ENCODE results near the gene LARP4. TPM values are rescaled to one million over a fixed set of nuclear protein-coding genes. Genes with fewer than 3 reads are reported as not detected.
"Not testable (repeated sequence)": the region's sequence is repeated elsewhere in the genome, so short reads cannot be mapped to it uniquely, and the experiment has no call there.

Gene LARP4
- total RNA-seq: 29.6 and 40.9 TPM in 2 replicates

- peak; percentile 97 for DNase-seq (ENCODE audit: low read depth in 2 of 2)
These were observed at the start of gene LARP4 for GRCh38 chr12:50400638-50401499. LARP4 (plus strand) TSS chr12:50400885; CDS start chr12:50401011, 126 bp downstream.

DNA sequence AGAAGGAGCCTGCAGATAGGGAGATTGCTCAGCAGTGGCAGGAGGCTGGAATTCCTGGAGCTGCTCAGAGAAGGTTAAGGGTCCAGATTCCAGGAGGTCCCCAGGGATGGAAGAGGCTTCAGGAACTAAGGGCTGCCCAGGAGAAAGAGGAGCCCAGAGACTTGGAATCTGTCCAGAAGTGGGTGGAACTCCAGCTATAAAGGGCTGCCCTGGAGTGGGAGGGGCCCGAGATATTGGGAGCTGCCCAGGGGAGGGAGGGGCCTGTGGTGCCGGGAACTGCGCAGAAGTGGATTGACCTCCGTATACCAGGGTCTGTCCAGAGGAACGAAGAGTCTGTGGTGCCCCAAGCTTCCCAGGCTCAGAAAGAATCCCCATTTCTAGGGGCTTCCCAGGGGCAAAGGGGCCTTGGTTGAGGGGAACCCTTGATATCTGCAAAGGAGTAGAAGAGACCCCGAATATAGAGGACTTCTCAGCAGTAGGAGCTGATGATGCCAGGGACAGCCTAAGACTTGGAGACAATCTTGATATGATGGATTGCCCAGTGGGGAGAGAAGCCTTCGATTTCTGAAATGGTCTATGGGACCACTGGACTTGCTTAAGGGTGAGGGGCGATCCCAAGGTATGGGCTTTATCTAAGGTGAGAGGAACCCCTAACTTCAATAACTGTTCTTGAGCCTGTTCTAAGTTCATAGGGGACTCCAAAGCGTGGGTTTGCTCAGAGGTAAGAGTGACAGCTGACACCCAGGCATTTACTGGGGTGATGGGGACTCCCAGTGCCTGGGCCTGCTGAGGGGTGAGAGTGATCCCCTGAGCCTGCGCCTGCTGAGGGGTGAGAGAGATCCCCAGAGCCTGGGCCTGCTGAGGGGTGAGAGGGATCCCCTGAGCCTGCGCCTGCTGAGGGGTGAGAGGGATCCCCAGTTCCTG lies 49.3 kb upstream of the LARP4 start:
- DNase-seq (ENCODE audit: low read depth in 2 of 2): no peak

- no peak for DNase-seq (ENCODE audit: low read depth in 2 of 2)
These were observed 47.3 kb upstream of the LARP4 start for GRCh38 chr12:50353404-50353803.

DNA sequence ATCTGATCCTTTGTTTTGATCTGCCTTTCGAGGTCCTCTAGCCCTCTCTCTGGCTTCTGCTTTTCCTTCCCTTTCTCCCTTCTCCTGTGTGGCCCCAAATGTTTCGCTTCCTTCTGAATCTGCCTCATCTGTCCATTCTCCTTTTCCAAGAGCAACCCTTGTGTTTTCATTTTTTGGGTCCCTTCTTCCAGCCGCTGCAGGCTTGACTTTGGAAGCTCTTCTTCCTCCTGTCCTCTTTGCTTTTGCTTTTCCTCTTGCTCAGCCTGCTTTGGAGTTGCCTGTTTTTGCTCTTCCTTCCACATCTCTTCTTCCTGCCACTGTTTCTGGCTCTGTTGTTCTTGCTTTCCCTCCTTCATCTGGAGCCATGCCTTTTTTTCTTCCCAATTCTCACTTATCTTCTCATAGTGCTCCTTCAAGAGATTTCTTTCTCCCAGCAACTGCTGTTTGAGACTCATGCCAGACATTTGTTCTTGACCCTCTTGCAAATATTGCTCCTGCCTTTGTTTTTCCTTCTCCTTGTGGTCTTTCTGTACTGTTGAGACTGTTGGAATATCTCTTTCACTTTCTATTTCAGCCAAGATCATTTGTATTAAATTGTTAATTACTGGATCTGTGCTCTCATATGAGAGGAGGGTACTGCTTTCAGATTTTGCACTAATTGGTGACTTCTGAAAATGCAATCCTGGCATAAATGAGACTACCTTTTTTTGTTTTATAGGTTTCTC lies 46.7 kb upstream of the LARP4 start:
- peak in 1 of 2 donors; percentile 62 for DNase-seq (ENCODE audit: low read depth in 2 of 2)

GRCh38 chr12:50354908-50355307 lies 45.8 kb upstream of the LARP4 start:
- DNase-seq (ENCODE audit: low read depth in 2 of 2): no peak

DNA sequence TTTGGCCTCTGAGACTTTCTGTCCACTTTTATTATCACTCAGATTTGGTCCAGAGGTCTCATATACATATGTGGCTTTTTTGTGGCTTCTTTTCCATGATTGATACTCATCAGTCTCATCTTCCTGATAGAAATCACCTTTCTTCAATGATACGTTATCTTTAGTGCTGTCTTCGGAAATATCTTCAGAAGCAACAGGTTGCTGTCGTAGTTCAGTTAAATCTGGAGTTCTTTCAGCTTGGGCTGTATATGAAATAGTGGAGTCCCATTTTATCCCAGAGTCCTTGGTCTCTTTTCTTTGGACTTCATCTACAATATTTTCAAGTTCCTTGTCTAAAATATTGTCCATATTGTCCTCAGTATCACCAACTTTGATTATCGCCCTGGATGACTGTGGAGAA lies 45.3 kb upstream of the LARP4 start:
- DNase-seq (ENCODE audit: low read depth in 2 of 2): no peak

- no peak for DNase-seq (ENCODE audit: low read depth in 2 of 2)
These were observed 38.0 kb upstream of the LARP4 start for GRCh38 chr12:50362671-50363070.

GRCh38 chr12:50363141-50363540 lies 37.5 kb upstream of the LARP4 start:
- DNase-seq (ENCODE audit: low read depth in 2 of 2): no peak

GRCh38 chr12:50365709-50366406 lies 34.8 kb upstream of the LARP4 start:
- DNase-seq (ENCODE audit: low read depth in 2 of 2): no peak

- DNase-seq (ENCODE audit: low read depth in 2 of 2): not testable (repeated sequence)
These were observed 30.0 kb upstream of the LARP4 start for GRCh38 chr12:50370672-50371071.

- no peak for DNase-seq (ENCODE audit: low read depth in 2 of 2)
These were observed 24.9 kb upstream of the LARP4 start for GRCh38 chr12:50375802-50376201.

DNA sequence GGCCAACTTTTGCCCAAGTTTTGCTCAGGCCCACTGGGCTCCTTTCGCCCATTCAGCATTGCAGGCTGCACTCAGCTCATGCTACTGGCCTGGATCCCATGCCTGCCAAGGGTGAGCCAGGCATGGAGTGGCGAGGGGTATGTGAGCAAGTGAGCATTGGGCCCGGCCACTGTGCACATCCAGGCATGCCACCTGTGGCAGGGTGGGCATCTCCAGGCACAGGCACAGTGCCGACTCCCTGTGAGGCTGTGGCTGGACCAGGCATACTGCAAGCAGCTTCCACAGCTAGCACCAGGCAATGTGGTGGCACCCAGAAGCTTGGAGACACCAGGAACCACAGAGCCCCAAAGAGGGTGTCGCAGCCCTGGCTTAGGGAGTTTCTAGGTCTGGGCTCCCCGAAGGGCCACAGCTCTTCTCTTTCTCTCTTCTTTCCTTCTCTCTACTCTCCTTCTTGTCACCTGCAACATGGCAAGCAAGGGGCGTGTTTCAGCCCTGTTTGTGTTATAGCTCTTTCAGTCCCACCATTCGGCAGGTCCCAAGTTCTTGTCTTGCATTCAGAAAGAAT lies 19.8 kb upstream of the LARP4 start:
- no peak for DNase-seq (ENCODE audit: low read depth in 2 of 2)

- no peak for DNase-seq (ENCODE audit: low read depth in 2 of 2)
These were observed 13.2 kb upstream of the LARP4 start for GRCh38 chr12:50387487-50387886.

DNA sequence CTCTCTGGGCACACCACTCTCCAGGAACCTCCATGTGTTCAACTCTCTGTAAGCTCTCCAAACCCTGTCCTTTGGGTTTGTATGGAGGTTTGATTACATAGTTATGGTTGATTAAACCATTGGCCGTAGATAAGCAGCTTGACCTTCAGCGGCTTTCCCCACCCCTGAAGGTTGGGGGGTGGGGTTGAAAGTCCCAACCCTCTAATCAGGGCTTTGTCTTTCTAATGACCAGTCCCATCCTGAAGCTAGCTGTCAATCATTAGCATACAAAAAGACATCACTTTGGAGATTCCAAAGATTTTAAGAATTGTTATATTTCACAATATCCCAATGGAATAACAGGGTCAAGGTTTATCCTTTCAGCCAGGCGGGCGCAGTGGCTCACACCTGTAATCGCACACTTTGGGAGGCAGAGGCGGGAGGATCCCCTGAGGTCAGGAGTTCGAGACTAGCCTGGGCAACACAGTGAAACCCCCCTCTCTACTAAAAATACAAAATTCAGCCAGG lies 12.7 kb upstream of the LARP4 start:
- no peak for DNase-seq (ENCODE audit: low read depth in 2 of 2)

DNA sequence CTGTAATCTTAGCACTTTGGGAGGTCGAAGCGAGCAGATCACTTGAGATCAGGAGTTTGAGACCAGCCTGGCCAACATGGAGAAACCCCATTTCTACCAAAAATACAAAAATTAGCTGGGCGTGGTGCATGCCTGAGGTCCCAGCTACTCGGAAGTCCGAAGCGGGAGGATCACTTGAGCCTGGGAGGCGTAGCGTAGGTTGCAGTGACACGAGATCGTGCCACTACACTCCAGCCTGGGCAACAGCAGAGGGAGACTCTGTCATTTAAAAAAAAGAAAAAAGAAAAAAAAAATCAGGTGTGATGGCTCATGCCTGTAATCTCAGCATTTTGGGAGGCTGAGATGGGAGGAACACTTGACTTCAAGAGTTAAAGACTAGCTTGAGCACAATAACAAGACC lies 11.9 kb upstream of the LARP4 start:
- DNase-seq (ENCODE audit: low read depth in 2 of 2): not testable (repeated sequence)

GRCh38 chr12:50390316-50390741 lies 10.4 kb upstream of the LARP4 start:
- peak; percentile 33 to 94 for DNase-seq (ENCODE audit: low read depth in 2 of 2)

DNA sequence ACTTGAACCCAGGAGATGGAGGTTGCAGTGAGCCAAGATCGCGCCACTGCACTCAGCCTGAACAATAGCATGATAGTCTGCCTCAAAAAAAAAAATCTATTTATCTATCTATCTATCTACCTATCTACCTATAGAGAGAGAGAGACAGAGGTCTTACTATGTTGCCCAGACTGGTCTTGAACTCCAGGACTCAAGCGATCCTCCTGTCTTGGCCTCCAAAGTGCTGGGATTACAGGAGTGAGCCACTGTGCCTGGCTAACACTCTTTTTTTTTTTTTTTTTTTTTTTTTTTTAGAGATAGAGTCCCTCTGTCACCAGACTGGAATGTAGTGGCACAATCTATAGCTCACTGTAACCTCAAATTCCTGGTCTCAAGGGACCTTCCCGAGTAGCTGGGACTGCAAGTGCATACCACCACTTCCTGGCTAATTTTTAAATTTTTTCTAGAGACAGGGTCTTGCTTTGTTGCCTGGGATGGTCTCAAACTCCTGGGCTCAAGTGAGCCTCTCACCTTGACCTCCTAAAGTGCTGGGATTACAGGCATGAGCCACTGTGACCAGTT lies 6.1 kb upstream of the LARP4 start:
- DNase-seq (ENCODE audit: low read depth in 2 of 2): no peak

DNA sequence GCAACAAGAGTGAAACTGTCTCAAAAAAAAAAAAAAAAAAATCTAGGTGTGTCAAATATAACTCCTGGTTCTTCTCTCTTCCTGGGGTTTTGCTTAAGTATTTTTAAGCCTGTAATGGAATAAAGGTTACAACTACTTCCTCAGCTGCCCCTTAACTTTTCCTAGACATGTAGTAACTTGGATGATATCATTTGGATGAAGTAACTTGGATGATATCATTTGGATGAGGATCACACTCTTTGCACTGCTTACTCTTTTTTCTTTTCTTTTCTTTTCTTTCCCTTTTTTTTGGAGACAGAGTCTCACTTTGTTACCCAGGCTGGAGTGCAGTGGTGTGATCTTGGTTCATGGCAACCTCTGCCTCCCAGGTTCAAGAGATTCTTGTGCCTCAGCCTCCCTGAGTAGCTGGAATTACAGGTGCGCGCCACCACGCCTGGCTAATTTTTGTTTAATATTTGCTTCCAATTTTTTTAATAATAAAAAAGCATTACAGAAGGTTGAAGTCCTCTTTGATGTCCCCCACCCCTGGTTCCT lies 3.5 kb upstream of the LARP4 start:
- DNase-seq (ENCODE audit: low read depth in 2 of 2): no peak

GRCh38 chr12:50398931-50399330 lies 1.8 kb upstream of the LARP4 start:
- no peak for DNase-seq (ENCODE audit: low read depth in 2 of 2)

DNA sequence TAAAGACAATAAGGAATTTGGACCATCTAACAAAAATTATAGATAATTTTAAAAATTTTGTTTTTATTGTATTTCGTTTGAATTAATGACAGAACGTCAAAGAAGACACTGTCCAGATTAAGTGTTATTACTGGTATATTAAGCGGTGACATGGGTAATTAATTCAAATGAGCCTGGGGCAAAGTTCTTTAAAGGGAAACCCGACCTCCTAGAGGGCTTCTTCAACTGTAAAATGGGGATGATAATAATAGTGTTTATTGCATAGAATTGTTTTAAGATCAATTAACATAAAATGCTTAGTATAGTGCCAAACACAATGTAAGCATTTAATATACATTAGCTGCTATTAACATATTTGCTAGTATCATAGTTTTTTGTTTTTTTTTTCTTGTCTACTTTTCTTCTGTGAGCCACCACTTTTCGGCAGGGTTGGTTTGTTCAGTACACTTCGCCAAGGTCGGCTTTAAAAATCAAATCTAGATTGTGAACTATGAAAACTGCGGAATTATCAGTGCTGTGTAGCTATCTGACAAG lies 514 bp upstream of the LARP4 start:
- DNase-seq (ENCODE audit: low read depth in 2 of 2): no peak

Measured in lung microvascular endothelial cell (primary cell).